Choroid plexus epithelial cell (primary cell): ENCODE measurements around the gene CHEK2.
"Not testable (repeated sequence)": the region's sequence is repeated elsewhere in the genome, so short reads cannot be mapped to it uniquely, and the experiment has no call there.

Experiments used
- DNase-seq: peaks from one replicate; pipeline ENCODE4 v3.0.0-alpha.2; 2010; ENCODE audit warnings: low read depth
- H3K4me3 ChIP-seq: 2 replicates; pipeline ENCODE4 v1.5.1; 2011; ENCODE audit warnings: low read depth, mild to moderate bottlenecking, control low read depth, low read length, moderate library complexity
- CTCF ChIP-seq: conservative IDR thresholded peaks from 2 replicates; pipeline ENCODE4 v1.5.1; 2011; ENCODE audit warnings: low read depth, mild to moderate bottlenecking, control low read depth, inconsistent platforms, low read length, moderate library complexity

Gene CHEK2

DNA sequence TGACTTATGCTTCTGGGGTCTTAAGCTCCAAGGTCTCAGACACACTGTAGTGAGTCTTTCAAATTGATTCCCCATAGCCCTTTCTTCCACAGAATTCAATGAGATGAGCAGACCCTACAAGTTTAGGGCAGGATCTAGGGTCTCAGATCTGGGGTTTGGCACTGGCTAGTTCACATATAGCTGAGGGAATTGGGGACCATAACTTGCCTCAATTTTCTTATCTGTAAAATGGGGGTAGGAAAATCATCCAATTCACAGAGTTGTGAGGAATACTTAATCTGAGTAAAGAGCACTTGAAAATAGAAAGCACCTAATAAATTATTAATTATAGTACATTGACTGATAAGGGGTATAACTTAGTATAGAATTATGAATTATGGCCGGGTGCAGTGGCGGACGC, 25.0 kb upstream of the CHEK2 start:
- no peak overlapping the region for H3K4me3 ChIP-seq
- no peak for DNase-seq
- TF ChIP-seq CTCF: no peak

GRCh38 chr22:28762000-28762399, 20.4 kb upstream of the CHEK2 start:
- H3K4me3 ChIP-seq, DNase-seq: not testable (repeated sequence)

GRCh38 chr22:28761449-28761755, 19.8 kb upstream of the CHEK2 start:
- TF ChIP-seq CTCF: no peak
- DNase-seq: no peak
- no peak overlapping the region for H3K4me3 ChIP-seq

DNA sequence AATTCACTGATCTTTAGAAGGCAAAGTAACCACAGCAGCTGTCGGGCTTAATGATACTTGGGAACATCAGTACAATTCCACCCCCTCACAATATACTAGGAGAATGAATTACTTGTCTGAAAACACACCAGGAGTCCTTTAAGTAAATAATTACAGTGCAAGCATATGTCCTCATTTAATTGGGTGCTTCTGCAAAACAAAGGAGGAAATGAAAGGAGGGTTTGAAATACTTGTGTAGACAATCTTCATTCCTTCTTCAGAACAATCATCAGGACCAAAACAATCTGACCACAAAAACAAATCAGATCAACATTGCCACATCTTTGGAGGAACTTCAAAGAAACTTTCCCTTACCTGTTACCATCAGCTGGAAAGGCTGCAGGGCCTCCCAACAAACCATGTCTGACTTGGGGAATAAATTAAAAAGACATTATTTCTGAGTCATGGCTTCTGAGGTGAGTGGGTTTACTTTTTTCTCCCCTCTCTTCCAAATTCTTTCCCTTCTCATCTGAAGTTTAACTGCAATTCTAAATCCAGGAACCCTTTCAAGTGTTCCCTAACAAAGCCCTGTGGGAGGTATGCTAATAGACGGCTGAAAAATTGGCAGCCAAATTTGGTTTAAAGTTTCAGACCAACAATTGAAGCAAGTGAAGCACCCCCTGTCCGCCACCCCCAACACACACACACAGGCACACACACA, 18.4 kb upstream of the CHEK2 start:
- DNase-seq: peak; percentile 5
- no peak for TF ChIP-seq CTCF
- H3K4me3 ChIP-seq: no peak overlapping the region

GRCh38 chr22:28754512-28754911, 12.9 kb upstream of the CHEK2 start:
- not testable (repeated sequence) for DNase-seq, H3K4me3 ChIP-seq

- H3K4me3 ChIP-seq: peak overlapping the region; percentile 13
- TF ChIP-seq CTCF: no peak
- DNase-seq: peak; percentile 88
Measured at GRCh38 chr22:28750471-28750881, 8.9 kb upstream of the CHEK2 start.

GRCh38 chr22:28743852-28744251, 2.2 kb upstream of the CHEK2 start:
- DNase-seq: no peak
- no peak for TF ChIP-seq CTCF
- no peak overlapping the region for H3K4me3 ChIP-seq

DNA sequence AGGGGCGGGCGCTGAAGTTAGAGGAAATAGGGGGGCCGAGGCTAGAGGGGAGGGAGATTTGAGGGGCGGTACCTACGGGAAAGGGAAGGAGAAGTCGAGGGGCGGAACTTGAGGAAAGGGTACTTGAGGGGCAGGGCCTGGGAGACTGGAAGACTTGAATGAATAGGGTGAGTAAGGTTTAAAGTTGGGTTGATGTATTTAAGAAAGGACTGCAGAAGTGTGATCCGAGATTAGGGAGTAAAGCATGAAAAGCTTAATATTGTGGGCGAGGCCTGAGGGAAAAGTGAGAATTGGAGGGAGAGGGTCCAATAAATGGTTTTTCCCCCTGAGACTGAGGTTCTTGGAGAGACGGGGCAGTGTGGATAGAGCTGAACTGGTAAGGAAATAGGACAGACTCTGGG, 942 bp upstream of the CHEK2 start:
- peak overlapping the region; percentile 91 for H3K4me3 ChIP-seq
- DNase-seq: no peak
- TF ChIP-seq CTCF: no peak
